ENCODE measurements around the gene PLCH1.

Gene PLCH1

GRCh38 chr3:155741603-155742002 is 3.3 kb downstream of the PLCH1 start:
- H3K4me3 ChIP-seq (ENCODE audit: low read depth, low read length), result no peak overlapping the region
- no peak for TF ChIP-seq CTCF (IDR thresholded peaks at IDR 0.05; ENCODE audit: insufficient read depth, low read length, missing control alignments)
- DNase-seq (ENCODE audit: low read depth, low spot score), result no peak
- POLR2A ChIA-PET, result no interaction called here
- CTCF ChIA-PET, result no interaction called here

GRCh38 chr3:155741101-155741500 is 3.8 kb downstream of the PLCH1 start:
- TF ChIP-seq CTCF (IDR thresholded peaks at IDR 0.05; ENCODE audit: insufficient read depth, low read length, missing control alignments), result no peak
- ChIA-PET CTCF (no interaction called here), POLR2A (no interaction called here)
- H3K4me3 ChIP-seq (ENCODE audit: low read depth, low read length), result no peak overlapping the region
- DNase-seq (ENCODE audit: low read depth, low spot score), result no peak

- POLR2A ChIA-PET, result no interaction called here
- TF ChIP-seq CTCF (IDR thresholded peaks at IDR 0.05; ENCODE audit: insufficient read depth, low read length, missing control alignments), result no peak
- DNase-seq (ENCODE audit: low read depth, low spot score), result no peak
- CTCF ChIA-PET, result no interaction called here
- no peak overlapping the region for H3K4me3 ChIP-seq (ENCODE audit: low read depth, low read length)
Observed at GRCh38 chr3:155739154-155739553, 5.7 kb downstream of the PLCH1 start.

- CTCF ChIA-PET, result no interaction called here
- DNase-seq (ENCODE audit: low read depth, low spot score), result no peak
- no peak overlapping the region for H3K4me3 ChIP-seq (ENCODE audit: low read depth, low read length)
- POLR2A ChIA-PET, result no interaction called here
- TF ChIP-seq CTCF (IDR thresholded peaks at IDR 0.05; ENCODE audit: insufficient read depth, low read length, missing control alignments), result no peak
Observed at GRCh38 chr3:155738580-155739076, 6.2 kb downstream of the PLCH1 start.

- CTCF ChIA-PET, result no interaction called here
- no peak overlapping the region for H3K4me3 ChIP-seq (ENCODE audit: low read depth, low read length)
- DNase-seq (ENCODE audit: low read depth, low spot score), result no peak
- POLR2A ChIA-PET, result no interaction called here
- TF ChIP-seq CTCF (IDR thresholded peaks at IDR 0.05; ENCODE audit: insufficient read depth, low read length, missing control alignments), result no peak
Observed at GRCh38 chr3:155737844-155738460, 6.9 kb downstream of the PLCH1 start.

- ChIA-PET CTCF (no interaction called here), POLR2A (no interaction called here)
- TF ChIP-seq CTCF (IDR thresholded peaks at IDR 0.05; ENCODE audit: insufficient read depth, low read length, missing control alignments), result no peak
- DNase-seq (ENCODE audit: low read depth, low spot score), result no peak
- no peak overlapping the region for H3K4me3 ChIP-seq (ENCODE audit: low read depth, low read length)
Observed at GRCh38 chr3:155736381-155736780, 8.5 kb downstream of the PLCH1 start.
